ENCODE results near the gene EXOC4. TPM values are rescaled to one million over a fixed set of nuclear protein-coding genes. Genes with fewer than 3 reads are reported as not detected.
"Not testable (repeated sequence)": the region's sequence is repeated elsewhere in the genome, so short reads cannot be mapped to it uniquely, and the experiment has no call there.

EXOC4 gene
- total RNA-seq, 1 donor from 2014 or later = 103 TPM

GRCh38 chr7:133613250-133613790 lies 360.4 kb downstream of the EXOC4 start:
- no peak for DNase-seq (ENCODE audit: low read depth, low spot score)

DNA sequence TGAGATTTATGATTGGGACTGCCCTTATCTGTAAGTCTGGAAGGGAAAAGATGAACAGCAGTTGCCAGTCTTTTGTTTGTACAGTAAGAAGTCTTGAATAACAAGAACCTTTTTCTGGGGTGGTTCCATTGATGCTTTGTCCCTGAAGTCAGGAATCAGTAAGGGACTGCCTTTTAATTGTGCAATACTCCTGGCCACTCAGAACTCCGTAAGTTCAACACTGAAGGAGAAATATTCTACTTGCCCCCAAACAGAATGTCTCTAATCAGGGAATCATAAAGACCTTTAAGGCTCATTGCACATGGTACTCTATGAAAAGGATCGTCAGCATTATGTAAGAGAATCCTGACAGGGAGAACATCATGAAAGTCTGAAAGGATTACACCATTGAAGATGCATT lies 361.4 kb downstream of the EXOC4 start:
- no peak for DNase-seq (ENCODE audit: low read depth, low spot score)

DNA sequence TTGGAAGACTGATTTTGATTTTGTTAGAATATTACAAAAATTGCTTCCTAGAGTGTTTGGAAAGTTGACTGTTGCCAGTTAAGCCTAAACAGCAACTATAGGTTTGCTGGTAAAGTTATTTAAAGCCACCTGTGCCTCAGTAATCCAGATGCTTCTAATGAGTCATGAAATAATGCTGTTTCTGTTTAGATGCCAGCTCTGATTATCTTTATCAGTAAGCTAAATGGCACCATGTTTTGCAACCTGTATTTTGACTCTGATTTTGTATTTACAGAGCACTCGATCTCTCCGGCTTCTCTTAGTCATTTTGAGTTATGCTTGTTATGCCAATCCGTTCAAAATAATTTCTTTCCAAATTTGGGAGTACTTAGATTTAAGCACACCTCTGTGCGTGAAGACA lies 366.1 kb downstream of the EXOC4 start:
- no peak for DNase-seq (ENCODE audit: low read depth, low spot score)

DNA sequence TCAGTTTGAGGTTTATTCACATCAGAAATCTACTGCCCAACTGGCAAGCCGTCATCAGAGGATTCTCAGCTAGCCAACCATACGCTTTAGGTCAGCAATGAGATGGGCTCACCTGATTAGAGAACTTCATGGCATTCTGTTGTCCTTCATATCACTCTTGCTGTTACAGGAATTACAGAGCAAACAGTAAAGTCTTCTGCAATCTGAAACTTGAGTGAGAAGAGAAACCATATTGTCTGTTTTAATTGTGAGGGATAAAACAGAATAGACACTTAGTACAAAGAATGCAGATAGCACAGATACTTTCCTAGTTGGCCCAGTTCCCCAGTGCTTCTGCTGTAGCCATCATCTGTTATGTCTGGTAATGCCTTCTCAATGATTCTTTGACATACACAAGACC lies 366.6 kb downstream of the EXOC4 start:
- DNase-seq (ENCODE audit: low read depth, low spot score) = no peak

DNA sequence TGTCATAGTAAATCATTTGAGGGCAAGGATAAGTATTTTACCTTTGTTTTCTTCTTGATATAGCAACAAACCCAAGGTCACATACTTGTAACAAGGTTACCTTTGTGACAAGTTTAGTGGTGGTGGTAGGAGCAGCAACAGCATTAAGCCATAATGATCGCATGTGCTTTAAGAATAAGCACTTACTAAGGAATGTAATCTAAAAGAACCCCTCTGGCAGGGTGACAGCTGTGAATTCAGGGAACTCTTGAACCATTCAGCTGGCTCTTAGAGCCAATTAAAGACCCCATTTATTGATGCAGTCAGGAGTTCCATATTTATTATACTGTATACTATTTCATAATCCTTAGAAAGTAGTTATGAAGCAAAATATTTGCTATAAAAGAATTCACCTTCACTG lies 370.8 kb downstream of the EXOC4 start:
- DNase-seq (ENCODE audit: low read depth, low spot score) = no peak

DNA sequence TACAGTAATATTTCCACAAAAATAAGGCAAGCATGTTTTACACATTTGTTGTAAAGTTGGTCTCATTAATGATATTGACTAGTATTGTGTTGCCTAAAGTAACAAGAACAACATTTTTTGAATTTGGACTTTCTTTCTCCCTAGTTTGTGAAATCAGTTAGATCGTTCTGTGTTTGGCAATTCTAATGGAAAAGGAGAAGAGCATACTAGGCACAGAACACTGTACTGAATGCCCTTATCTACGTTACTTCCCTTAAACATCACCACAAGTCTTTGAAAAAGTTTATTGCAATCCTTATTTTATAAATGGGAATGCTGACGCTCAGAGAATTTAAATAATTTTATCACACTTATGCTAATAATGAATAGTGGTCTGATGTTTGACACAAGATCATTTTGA lies 372.2 kb downstream of the EXOC4 start:
- DNase-seq (ENCODE audit: low read depth, low spot score) = no peak

DNA sequence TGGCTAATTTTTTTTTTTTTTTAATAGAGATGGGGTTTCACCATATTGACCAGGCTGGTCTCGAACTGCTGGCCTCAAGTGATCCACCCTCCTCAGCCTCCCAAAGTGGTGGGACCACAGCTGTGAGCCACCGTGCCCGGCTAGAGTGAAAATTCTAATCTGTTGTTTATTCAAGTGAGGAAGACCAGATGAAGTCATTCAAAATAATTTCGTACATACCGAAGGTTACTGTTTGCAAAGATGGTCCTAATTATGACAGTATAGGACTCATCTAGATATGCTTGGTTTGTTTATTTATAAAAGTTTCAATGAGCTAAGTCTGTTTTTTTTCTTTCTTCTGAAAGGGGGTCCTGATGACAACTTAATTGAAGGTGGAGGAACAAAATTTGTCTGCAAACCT lies 376.8 kb downstream of the EXOC4 start:
- no peak for DNase-seq (ENCODE audit: low read depth, low spot score)

DNA sequence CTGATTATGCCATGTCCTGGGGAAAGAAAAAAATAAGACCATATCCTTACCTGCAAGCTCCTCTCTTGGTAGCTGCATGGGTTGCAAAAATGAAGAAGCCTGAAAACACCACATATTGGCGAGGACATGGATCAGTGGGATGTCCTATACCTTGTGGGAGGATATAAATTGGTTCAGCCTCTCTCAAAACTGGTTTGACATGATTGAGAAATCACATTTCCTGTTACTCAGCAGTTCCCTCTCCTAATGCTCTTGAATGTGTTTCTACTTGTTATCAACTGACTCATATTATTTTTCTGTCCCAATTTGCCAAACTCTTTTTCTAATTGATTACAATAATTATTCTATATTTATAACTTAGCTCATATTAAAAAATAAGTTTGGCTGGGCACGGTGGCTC lies 380.2 kb downstream of the EXOC4 start:
- DNase-seq (ENCODE audit: low read depth, low spot score) = no peak

DNA sequence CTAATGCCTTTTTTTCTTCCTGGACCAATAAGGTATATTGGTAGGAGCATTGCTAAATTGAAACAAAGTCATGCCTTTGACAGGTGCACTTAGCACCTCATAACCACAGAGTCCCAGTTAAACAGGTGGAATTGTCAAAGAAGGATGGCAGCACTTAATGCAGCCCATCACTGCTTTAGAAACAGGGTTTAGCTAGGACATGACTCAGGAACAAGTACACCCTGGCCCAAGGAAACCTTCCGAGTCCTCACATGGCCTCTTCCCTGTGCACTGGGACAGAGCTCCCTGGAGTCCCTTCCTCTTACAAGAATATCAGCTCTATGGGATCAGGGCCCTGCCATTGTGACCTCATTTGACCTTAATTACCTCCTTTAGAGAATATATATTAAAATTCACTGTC lies 382.7 kb downstream of the EXOC4 start:
- no peak for DNase-seq (ENCODE audit: low read depth, low spot score)

DNA sequence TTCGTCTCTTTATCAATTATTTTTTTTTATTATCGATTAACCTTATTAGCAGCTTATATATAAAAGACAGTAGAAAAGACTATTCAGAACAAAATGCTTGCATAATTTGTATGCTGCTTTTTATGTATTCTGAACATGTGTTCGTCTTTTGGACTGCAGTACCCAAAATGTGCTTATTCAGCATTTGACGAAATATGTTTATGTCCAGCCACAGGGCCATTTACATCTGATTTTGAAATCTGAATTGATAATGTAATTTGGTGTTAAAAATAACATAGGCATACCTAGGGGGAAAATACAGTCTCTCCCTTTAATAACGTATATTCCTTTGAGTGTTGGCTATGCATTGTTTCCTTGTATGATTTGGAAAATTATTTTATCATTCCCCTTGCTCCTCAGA lies 386.0 kb downstream of the EXOC4 start:
- DNase-seq (ENCODE audit: low read depth, low spot score) = no peak

- no peak for DNase-seq (ENCODE audit: low read depth, low spot score)
These were observed 388.6 kb downstream of the EXOC4 start for GRCh38 chr7:133641436-133641835.

DNA sequence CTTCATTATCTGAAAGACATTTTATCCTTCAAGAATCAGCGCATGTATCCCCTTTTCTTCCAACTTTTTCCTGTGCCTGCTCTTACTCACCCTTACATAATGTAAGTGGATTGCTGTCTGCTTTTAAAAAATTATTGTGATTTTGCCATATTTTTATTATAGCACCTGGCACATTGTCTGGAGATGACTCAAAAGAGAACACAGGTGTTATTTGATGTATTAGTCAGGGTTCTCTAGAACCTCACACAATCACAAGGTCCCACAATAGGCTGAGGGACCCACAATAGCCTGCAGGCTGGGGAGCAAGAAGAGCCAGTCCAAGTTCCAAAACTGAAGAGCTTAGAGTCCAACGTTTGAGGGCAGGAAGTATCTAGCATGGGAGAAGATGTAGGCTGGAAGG lies 390.0 kb downstream of the EXOC4 start:
- DNase-seq (ENCODE audit: low read depth, low spot score) = no peak

- DNase-seq (ENCODE audit: low read depth, low spot score) = not testable (repeated sequence)
These were observed 390.8 kb downstream of the EXOC4 start for GRCh38 chr7:133643652-133644051.

DNA sequence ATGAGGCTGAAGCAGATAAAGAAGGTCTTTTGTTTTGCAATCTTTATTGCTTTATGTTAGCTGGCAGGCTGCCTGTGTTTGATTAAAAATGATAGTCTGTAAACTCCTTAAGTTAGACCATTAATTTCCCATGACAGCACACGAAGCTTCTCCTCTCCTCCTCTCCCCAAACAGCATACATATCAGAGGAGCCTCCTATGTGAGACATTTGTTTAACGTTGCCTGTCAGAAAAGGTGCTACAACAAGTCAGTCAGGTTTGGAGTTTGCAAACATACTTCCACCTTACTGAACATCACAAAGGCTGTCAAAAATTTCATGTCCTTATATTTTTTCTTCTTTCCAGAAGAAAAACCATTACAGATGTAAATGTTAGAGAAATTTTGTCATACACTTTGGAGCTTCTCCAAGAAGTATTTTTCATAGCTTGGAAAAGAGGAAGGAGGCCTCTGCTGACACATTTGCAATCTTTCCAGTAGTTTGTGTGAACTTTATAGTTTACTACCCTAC lies 393.1 kb downstream of the EXOC4 start:
- no peak for DNase-seq (ENCODE audit: low read depth, low spot score)

- DNase-seq (ENCODE audit: low read depth, low spot score) = no peak
These were observed 393.8 kb downstream of the EXOC4 start for GRCh38 chr7:133646472-133647315.

GRCh38 chr7:133649593-133649992 lies 396.7 kb downstream of the EXOC4 start:
- no peak for DNase-seq (ENCODE audit: low read depth, low spot score)

GRCh38 chr7:133650069-133650468 lies 397.2 kb downstream of the EXOC4 start:
- no peak for DNase-seq (ENCODE audit: low read depth, low spot score)

- no peak for DNase-seq (ENCODE audit: low read depth, low spot score)
These were observed 397.8 kb downstream of the EXOC4 start for GRCh38 chr7:133650487-133651300.

DNA sequence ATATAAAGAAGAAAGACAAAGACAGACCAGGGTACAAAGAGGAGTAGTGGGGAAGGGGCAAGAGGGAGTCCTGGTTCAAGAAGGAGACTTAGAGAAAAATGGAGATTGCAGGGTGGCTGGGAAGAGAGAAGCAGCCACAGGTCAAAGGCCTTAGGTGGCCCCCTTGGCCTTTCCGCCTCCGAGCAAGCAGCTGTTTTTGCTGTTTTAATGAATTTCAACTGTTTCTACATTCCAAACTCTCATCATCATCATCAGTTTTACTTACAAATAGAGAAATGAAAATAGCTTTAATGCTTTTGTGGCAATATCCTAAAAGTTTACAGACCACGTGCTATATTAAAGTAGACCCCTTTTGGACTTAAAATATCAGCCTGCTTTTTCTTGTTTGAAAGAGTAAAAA lies 399.7 kb downstream of the EXOC4 start:
- DNase-seq (ENCODE audit: low read depth, low spot score) = no peak

GRCh38 chr7:133654547-133654946 lies 401.7 kb downstream of the EXOC4 start:
- no peak for DNase-seq (ENCODE audit: low read depth, low spot score)

DNA sequence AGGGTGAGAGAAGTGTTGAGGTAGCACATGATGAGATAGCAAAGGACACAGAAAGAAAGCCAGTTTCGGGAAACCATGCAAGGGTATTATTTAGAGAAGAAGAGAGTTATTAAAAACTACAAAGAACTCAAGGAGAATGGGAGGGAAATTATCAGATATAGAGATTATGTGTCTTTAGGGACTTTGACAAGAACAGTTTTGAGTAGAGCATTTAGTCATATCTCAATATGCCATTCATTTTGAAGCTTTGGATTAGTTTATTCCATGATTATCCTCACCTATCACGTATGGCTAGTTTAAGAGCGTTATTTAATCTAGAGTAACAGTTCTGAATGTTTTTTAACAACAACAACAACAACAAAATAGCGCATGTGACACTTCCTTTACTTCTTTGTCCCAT lies 409.4 kb downstream of the EXOC4 start:
- DNase-seq (ENCODE audit: low read depth, low spot score) = no peak

DNA sequence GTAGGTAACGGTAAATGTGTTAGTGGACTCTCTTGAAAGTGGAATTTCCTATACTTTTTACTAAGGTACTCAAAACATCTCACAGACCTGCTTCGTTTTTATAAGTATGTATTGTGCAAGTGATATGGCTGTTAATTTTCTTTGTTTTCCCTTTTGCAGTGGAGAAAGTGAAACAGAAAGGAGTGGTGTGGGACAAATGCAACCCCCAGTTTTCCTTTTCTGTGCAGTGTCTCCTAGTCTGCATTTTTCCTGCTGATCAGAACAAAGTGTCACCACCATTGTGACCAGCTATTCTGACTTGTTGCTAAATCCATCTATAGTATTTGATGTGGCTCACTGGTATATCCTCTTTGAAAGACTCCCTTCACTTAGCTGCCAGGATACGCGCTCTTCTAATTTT lies 410.0 kb downstream of the EXOC4 start:
- no peak for DNase-seq (ENCODE audit: low read depth, low spot score)
